Activated T-cell treated with anti-CD3 and anti-CD28 coated beads, Interleukin-2, amount 50 U/mL, for 1 hour (primary cell): ENCODE results near the gene MCL1.
"Not testable (repeated sequence)": the region's sequence is repeated elsewhere in the genome, so short reads cannot be mapped to it uniquely, and the experiment has no call there.

ENCODE experiments used
- DNase-seq: peaks from one replicate; pipeline ENCODE4 v3.0.0-alpha.2; 2020

The MCL1 gene

GRCh38 chr1:150601540-150601939 lies 22.1 kb upstream of the MCL1 start:
- no peak for DNase-seq

GRCh38 chr1:150598346-150598745 lies 18.9 kb upstream of the MCL1 start:
- not testable (repeated sequence) for DNase-seq

- DNase-seq = no peak
These were observed 17.6 kb upstream of the MCL1 start for GRCh38 chr1:150596976-150597375.

GRCh38 chr1:150596095-150596892 lies 16.9 kb upstream of the MCL1 start:
- DNase-seq = no peak

GRCh38 chr1:150582371-150582770 lies 3.0 kb upstream of the MCL1 start:
- DNase-seq = no peak

- not testable (repeated sequence) for DNase-seq
These were observed 2.6 kb upstream of the MCL1 start for GRCh38 chr1:150581962-150582361.

- not testable (repeated sequence) for DNase-seq
These were observed 2.0 kb upstream of the MCL1 start for GRCh38 chr1:150581437-150581836.

- DNase-seq = not testable (repeated sequence)
These were observed 1.6 kb upstream of the MCL1 start for GRCh38 chr1:150580966-150581365.

GRCh38 chr1:150579945-150580642 lies 684 bp upstream of the MCL1 start:
- no peak for DNase-seq

GRCh38 chr1:150578272-150579109 lies 919 bp downstream of the MCL1 start:
- DNase-seq = peak; percentile 60

GRCh38 chr1:150577557-150578271 lies 1.7 kb downstream of the MCL1 start:
- DNase-seq = no peak

- no peak for DNase-seq
These were observed 2.4 kb downstream of the MCL1 start for GRCh38 chr1:150576794-150577556.

GRCh38 chr1:150576367-150576711 lies 3.1 kb downstream of the MCL1 start:
- no peak for DNase-seq

GRCh38 chr1:150575518-150576366 lies 3.7 kb downstream of the MCL1 start:
- DNase-seq = no peak

GRCh38 chr1:150575072-150575489 lies 4.3 kb downstream of the MCL1 start:
- no peak for DNase-seq

GRCh38 chr1:150574260-150575071 lies 4.9 kb downstream of the MCL1 start:
- DNase-seq = peak; percentile 30

- peak; percentile 47 for DNase-seq
These were observed 5.8 kb downstream of the MCL1 start for GRCh38 chr1:150573648-150574071.

- DNase-seq = peak; percentile 28
These were observed 6.3 kb downstream of the MCL1 start for GRCh38 chr1:150572918-150573647.

GRCh38 chr1:150568594-150568966 lies 10.8 kb downstream of the MCL1 start:
- DNase-seq = no peak
